ENCODE data around the gene AGAP3.

- TF ChIP-seq CTCF (IDR thresholded peaks at IDR 0.05) (no peak), POLR2A (IDR thresholded peaks at IDR 0.05) (no peak)
Observed at GRCh38 chr7:151071032-151071866, 15.0 kb upstream of the AGAP3 start.

Measured in uterus (tissue), 2 donors.